Common myeloid progenitor, CD34-positive (primary cell): Measurements from ENCODE around the gene CHIA.

Experiments used
- CTCF ChIA-PET: fragments of 350-600 bp; sonication (Branson Sonifier 250); formaldehyde crosslinking; loops from one replicate; lab custom pipeline; 2021; ENCODE audit warnings: antibody characterized with exemption; lab: Charles Lee
- POLR2A ChIA-PET: fragments of 350-600 bp; sonication (Branson Sonifier 250); formaldehyde crosslinking; loops from one replicate; lab custom pipeline; 2021; ENCODE audit warnings: antibody characterized with exemption; lab: Charles Lee
- DNase-seq, 3 donors: peaks; one replicate each; pipeline versions ENCODE4 v3.0.0 to v3.0.0-alpha.2; 2013
- H3K27ac ChIP-seq, 2 experiments: 1 replicate in 1 of 2; 2 replicates in 1 of 2; pipeline ENCODE4 v1.7.0; 2013; ENCODE audit warnings: inconsistent platforms in 2 of 2, low read length in 2 of 2, mild to moderate bottlenecking in 2 of 2, low read depth in 1 of 2, moderate library complexity in 1 of 2; ENCODE audit not compliant: severe bottlenecking in 2 of 2, insufficient read depth in 1 of 2, poor library complexity in 1 of 2
- H3K27me3 ChIP-seq, 5 experiments: replicated peaks in 2 of 5; 1 replicate in 3 of 5; 2 replicates in 2 of 5; pipeline versions ENCODE4 v1.6.1 to v1.7.0; 2013; ENCODE audit warnings: low read length in 4 of 5, mild to moderate bottlenecking in 2 of 5, moderate library complexity in 2 of 5, inconsistent platforms in 1 of 5; ENCODE audit not compliant: insufficient read depth in 5 of 5, control insufficient read depth in 4 of 5
- H3K36me3 ChIP-seq, 4 experiments: 1 replicate in 2 of 4; 2 replicates in 2 of 4; pipeline versions ENCODE4 v1.6.1 to v1.7.0; 2013; ENCODE audit warnings: low read length in 3 of 4, control low read depth in 1 of 4, mild to moderate bottlenecking in 1 of 4; ENCODE audit not compliant: control insufficient read depth in 4 of 4, insufficient read depth in 4 of 4
- H3K4me1 ChIP-seq, 4 experiments: 1 replicate in 3 of 4; 2 replicates in 1 of 4; pipeline versions ENCODE4 v1.6.1 to v1.7.1; 2013; ENCODE audit warnings: low read length in 3 of 4, mild to moderate bottlenecking in 3 of 4, control low read depth in 1 of 4, inconsistent platforms in 1 of 4, moderate library complexity in 1 of 4; ENCODE audit not compliant: control insufficient read depth in 4 of 4, insufficient read depth in 4 of 4; ENCODE audit errors: control extremely low read depth in 1 of 4
- H3K4me3 ChIP-seq, 7 experiments: 1 replicate in 4 of 7; 2 replicates in 3 of 7; pipeline versions ENCODE4 v1.5.1 to v1.7.0; 2013; ENCODE audit warnings: mild to moderate bottlenecking in 7 of 7, low read length in 6 of 7, moderate library complexity in 6 of 7, inconsistent platforms in 2 of 7, low read depth in 2 of 7, control low read depth in 1 of 7; ENCODE audit not compliant: insufficient read depth in 4 of 7, control insufficient read depth in 1 of 7; ENCODE audit errors: extremely low read depth in 1 of 7
- H3K9me3 ChIP-seq, 5 experiments: 1 replicate in 4 of 5; 2 replicates in 1 of 5; pipeline versions ENCODE4 v1.6.1 to v1.7.1; 2013; ENCODE audit warnings: low read length in 4 of 5, mild to moderate bottlenecking in 2 of 5, inconsistent platforms in 1 of 5, low read depth in 1 of 5, moderate library complexity in 1 of 5; ENCODE audit not compliant: control insufficient read depth in 4 of 5, insufficient read depth in 2 of 5; ENCODE audit errors: control extremely low read depth in 1 of 5
- WGBS: methylation state at CpG from one replicate; pipeline ENCODE4 v1.1.5; 2013; ENCODE audit not compliant: insufficient coverage; 5-methylcytosine and 5-hydroxymethylcytosine counted together

The CHIA gene

DNA sequence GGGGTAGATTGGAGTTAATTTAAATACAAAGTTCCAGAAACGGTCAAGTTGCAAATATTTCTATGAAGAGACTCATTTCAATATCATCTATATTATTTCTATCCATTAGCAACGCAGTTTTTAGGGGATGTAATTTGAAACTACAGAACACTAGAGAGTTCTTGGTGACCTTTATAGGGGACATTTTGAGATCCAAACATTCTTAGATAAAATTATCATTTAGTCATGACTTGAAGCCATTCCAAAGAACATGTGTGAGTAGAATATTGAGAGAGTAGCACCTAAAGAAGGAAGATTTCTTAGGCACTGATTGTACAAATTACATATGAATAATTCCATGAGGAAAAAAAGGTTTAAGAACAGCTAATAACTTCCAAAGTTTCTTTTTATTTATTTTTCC is 19.0 kb downstream of the CHIA start:
- Histone ChIP-seq H3K27ac (no peak overlapping the region), H3K27me3 (peaks cover 0 to 14% (median 5%) of the 10 kb centered on the region in 5 experiments), H3K36me3 (no peaks in the 10 kb centered on the region), H3K4me3 (no peak overlapping the region), H3K9me3 (peaks cover 0 to 4% (median 0%) of the 10 kb centered on the region in 5 experiments), H3K4me1 (no peaks in the 10 kb centered on the region)
- WGBS: no CpG with 5 or more reads among the region's 2 CpGs
- POLR2A ChIA-PET: no interaction called here
- CTCF ChIA-PET: no interaction called here
- DNase-seq: no peak

DNA sequence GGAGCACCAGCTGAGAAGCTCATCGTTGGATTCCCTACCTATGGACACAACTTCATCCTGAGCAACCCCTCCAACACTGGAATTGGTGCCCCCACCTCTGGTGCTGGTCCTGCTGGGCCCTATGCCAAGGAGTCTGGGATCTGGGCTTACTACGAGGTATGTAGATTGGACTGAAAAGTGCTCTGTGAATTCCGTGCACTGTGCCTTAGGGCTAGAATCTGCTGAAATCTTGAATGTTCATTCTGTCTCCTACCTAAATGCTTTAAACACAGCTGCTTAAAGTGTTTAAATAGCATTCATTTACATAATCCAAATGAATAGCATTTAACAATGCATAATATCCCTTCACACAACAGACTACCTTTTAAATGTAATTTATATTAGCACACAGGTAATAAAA is 27.9 kb downstream of the CHIA start:
- 94% methylated on average over 3 of the region's 3 CpGs for WGBS
- no peak for DNase-seq
- Histone ChIP-seq H3K4me3 (no peak overlapping the region), H3K27me3 (peaks cover 0 to 5% (median 3%) of the 10 kb centered on the region in 5 experiments), H3K27ac (no peak overlapping the region), H3K36me3 (no peaks in the 10 kb centered on the region), H3K4me1 (no peaks in the 10 kb centered on the region), H3K9me3 (peaks cover 0 to 2% (median 0%) of the 10 kb centered on the region in 5 experiments)
- POLR2A ChIA-PET: no interaction called here
- CTCF ChIA-PET: no interaction called here

DNA sequence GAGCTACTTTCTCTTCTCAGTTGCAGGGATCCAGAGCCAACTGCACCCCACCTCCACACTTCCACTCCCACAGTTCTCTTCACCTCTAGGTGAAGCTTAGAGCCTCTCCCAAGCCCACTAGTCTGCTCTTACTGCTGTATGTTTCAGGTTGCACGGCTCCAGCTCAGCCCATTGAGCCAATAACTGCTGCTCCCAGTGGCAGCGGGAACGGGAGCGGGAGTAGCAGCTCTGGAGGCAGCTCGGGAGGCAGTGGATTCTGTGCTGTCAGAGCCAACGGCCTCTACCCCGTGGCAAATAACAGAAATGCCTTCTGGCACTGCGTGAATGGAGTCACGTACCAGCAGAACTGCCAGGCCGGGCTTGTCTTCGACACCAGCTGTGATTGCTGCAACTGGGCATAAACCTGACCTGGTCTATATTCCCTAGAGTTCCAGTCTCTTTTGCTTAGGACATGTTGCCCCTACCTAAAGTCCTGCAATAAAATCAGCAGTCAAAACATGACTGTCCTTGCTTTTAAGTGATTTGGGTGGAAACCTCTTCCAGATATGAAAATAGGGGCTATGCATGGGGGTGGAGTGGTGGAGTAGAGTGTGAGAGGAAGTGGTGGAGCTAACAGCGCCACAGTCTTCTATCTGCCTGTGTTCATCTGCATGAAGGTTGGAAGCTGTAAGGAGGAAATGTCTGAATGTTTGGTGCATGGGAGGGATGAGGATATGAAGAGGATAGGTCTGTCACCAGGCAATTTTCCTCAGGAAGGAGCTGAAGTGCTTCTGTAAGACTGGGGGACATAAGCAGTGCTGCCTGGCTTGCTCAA is 29.6 kb downstream of the CHIA start:
- DNase-seq: no peak
- H3K9me3 ChIP-seq: peaks cover 0 to 2% (median 0%) of the 10 kb centered on the region in 5 experiments
- ChIA-PET CTCF (interaction anchor here (1.4 kb wide), 1 partner anchor 79 kb away, joined by 3 read pairs; no protein-coding TSS in a partner anchor), POLR2A (no interaction called here)
- H3K4me3 ChIP-seq: no peak overlapping the region
- H3K4me1 ChIP-seq: no peaks in the 10 kb centered on the region
- no peak overlapping the region for H3K27ac ChIP-seq
- H3K27me3 ChIP-seq: peaks cover 0 to 2% (median 0%) of the 10 kb centered on the region in 5 experiments
- 94% methylated on average over 12 of the region's 12 CpGs for WGBS
- H3K36me3 ChIP-seq: no peaks in the 10 kb centered on the region

GRCh38 chr1:111323231-111323630 is 32.6 kb downstream of the CHIA start:
- no peaks in the 10 kb centered on the region for H3K36me3 ChIP-seq
- ChIA-PET CTCF (no interaction called here), POLR2A (no interaction called here)
- no peak overlapping the region for H3K4me3 ChIP-seq
- no peak for DNase-seq
- no peaks in the 10 kb centered on the region for H3K27me3 ChIP-seq
- no peaks in the 10 kb centered on the region for H3K4me1 ChIP-seq
- H3K9me3 ChIP-seq: peaks cover 0 to 7% (median 0%) of the 10 kb centered on the region in 5 experiments
- 100% methylated on average over 1 of the region's 1 CpG for WGBS
- no peak overlapping the region for H3K27ac ChIP-seq

GRCh38 chr1:111332190-111332589 is 41.5 kb downstream of the CHIA start:
- Histone ChIP-seq H3K36me3 (no peaks in the 10 kb centered on the region), H3K4me3 (no peak overlapping the region), H3K9me3 (peaks cover 0 to 23% (median 7%) of the 10 kb centered on the region in 5 experiments), H3K27me3 (no peaks in the 10 kb centered on the region), H3K4me1 (no peaks in the 10 kb centered on the region), H3K27ac (no peak overlapping the region)
- DNase-seq: no peak
- WGBS: 100% methylated on average over 1 of the region's 1 CpG
- POLR2A ChIA-PET: no interaction called here
- CTCF ChIA-PET: interaction anchor here (1.6 kb wide), 2 partner anchors 105 to 134 kb away, joined by 4 to 5 read pairs; no protein-coding TSS in a partner anchor

- no peaks in the 10 kb centered on the region for H3K36me3 ChIP-seq
- WGBS: no CpG with 5 or more reads among the region's 2 CpGs
- H3K27me3 ChIP-seq: no peaks in the 10 kb centered on the region
- POLR2A ChIA-PET: interaction anchor here (0.8 kb wide), 1 partner anchor 66 kb away, joined by 3 read pairs; no protein-coding TSS in a partner anchor
- DNase-seq: peak; percentile 29 to 52 (median 51)
- CTCF ChIA-PET: interaction anchor here (0.8 to 1.7 kb wide), 7 partner anchors 12 to 141 kb away, joined by 3 to 7 read pairs (median 4); partner anchors contain the start of gene DENND2D
- H3K9me3 ChIP-seq: peaks cover 0 to 8% (median under 1%) of the 10 kb centered on the region in 5 experiments
- H3K4me1 ChIP-seq: no peaks in the 10 kb centered on the region
- H3K27ac ChIP-seq: no peak overlapping the region
- H3K4me3 ChIP-seq: no peak overlapping the region
These were observed 43.5 kb downstream of the CHIA start for GRCh38 chr1:111334169-111334568.
